WTC11 (cell line): Measurements from ENCODE around the gene HMGCL. TPM values are rescaled to one million over a fixed set of nuclear protein-coding genes. Genes with fewer than 3 reads are reported as not detected.

Experiments used
- ATAC-seq: fragments of 200-7000 bp; cut with Tn5 transposase; 2 replicates; pipeline ENCODE4 v1.10.0; 2021; ENCODE audit warnings: mild to moderate bottlenecking, moderate library complexity
- CTCF ChIA-PET: fragments of 300-600 bp; sonication (Branson Sonifier 250); formaldehyde crosslinking; loops from one replicate; lab custom pipeline; 2021; ENCODE audit warnings: antibody characterized with exemption; lab: Charles Lee
- POLR2A ChIA-PET: fragments of 350-600 bp; sonication (Branson Sonifier 250); formaldehyde crosslinking; loops from one replicate; lab custom pipeline; 2021; ENCODE audit warnings: antibody characterized with exemption; lab: Charles Lee
- DNase-seq: peaks from one replicate; pipeline ENCODE4 v3.0.0; 2021; ENCODE audit warnings: low spot score
- H3K27ac Mint-ChIP-seq: 2 replicates; pipeline ENCODE4 v1.8.0; 2021; ENCODE audit warnings: mixed read lengths
- H3K27me3 Mint-ChIP-seq: 2 replicates; pipeline ENCODE4 v1.8.0; 2021; ENCODE audit warnings: low read depth, mild to moderate bottlenecking, moderate library complexity, mixed read lengths
- H3K36me3 Mint-ChIP-seq: 2 replicates; pipeline ENCODE4 v1.8.0; 2021; ENCODE audit warnings: mixed read lengths
- H3K4me1 Mint-ChIP-seq: 2 replicates; pipeline ENCODE4 v1.8.0; 2022; ENCODE audit warnings: mixed read lengths
- H3K4me3 Mint-ChIP-seq: 2 replicates; pipeline ENCODE4 v1.8.0; 2021; ENCODE audit warnings: mild to moderate bottlenecking, moderate library complexity, mixed read lengths
- H3K9me3 Mint-ChIP-seq: 2 replicates; pipeline ENCODE4 v1.8.0; 2021; ENCODE audit warnings: mixed read lengths
- FOXK1 ChIP-seq: sonication (generic); formaldehyde crosslinking; IDR thresholded peaks from 2 replicates; pipeline ENCODE4 v1.8.0; 2022; ENCODE audit warnings: mild to moderate bottlenecking, moderate library complexity, missing genetic modification reagents
- GABPB1 ChIP-seq: sonication (generic); formaldehyde crosslinking; IDR thresholded peaks from 2 replicates; pipeline ENCODE4 v1.8.1; 2023; ENCODE audit warnings: mild to moderate bottlenecking, missing genetic modification reagents
- GTF2I ChIP-seq: fragments of 250-450 bp; sonication (Bioruptor Pico); conservative IDR thresholded peaks from 2 replicates; pipeline ENCODE4 v1.4.0; 2021; ENCODE audit warnings: mild to moderate bottlenecking
- ZNF219 ChIP-seq: sonication (generic); formaldehyde crosslinking; IDR thresholded peaks from 2 replicates; pipeline ENCODE4 v1.8.0; 2023; ENCODE audit warnings: missing genetic modification reagents, mild to moderate bottlenecking, borderline replicate concordance
- ZNF232 ChIP-seq: sonication (generic); formaldehyde crosslinking; IDR thresholded peaks from 2 replicates; pipeline ENCODE4 v1.8.0; 2022; ENCODE audit warnings: mild to moderate bottlenecking, missing genetic modification reagents
- ZNF317 ChIP-seq: sonication (generic); formaldehyde crosslinking; IDR thresholded peaks from 2 replicates; pipeline ENCODE4 v1.8.1; 2023; ENCODE audit warnings: low read depth, mild to moderate bottlenecking, moderate library complexity, missing genetic modification reagents, borderline replicate concordance
- ZNF423 ChIP-seq: fragments of 250-450 bp; sonication (Bioruptor Pico); IDR thresholded peaks from 2 replicates; pipeline ENCODE4 v2.1.2; 2022; ENCODE audit warnings: mild to moderate bottlenecking, moderate library complexity
- total RNA-seq: library from RNA; stranded (reverse); gene quantifications from 3 replicates; pipeline ENCODE4 v1.2.3, GENCODE V29; 2021
- TF ChIP-seq, protein P1 (sequence below): fragments of 250-450 bp; sonication (Bioruptor Pico); conservative IDR thresholded peaks from 2 replicates; pipeline ENCODE4 v1.9.0; 2021; ENCODE audit warnings: mild to moderate bottlenecking
- TF ChIP-seq, protein P2 (sequence below): sonication (generic); formaldehyde crosslinking; IDR thresholded peaks from 2 replicates; pipeline ENCODE4 v1.8.0; 2022; ENCODE audit warnings: mild to moderate bottlenecking, missing genetic modification reagents
- TF ChIP-seq, protein P3 (sequence below): fragments of 250-450 bp; sonication (Bioruptor Pico); IDR thresholded peaks from 2 replicates; pipeline ENCODE4 v2.1.2; 2022; ENCODE audit warnings: mild to moderate bottlenecking, moderate library complexity
- TF ChIP-seq, protein P4 (sequence below): sonication (generic); formaldehyde crosslinking; IDR thresholded peaks from 2 replicates; pipeline ENCODE4 v1.8.1; 2022; ENCODE audit warnings: mild to moderate bottlenecking, missing genetic modification reagents, moderate library complexity, borderline replicate concordance
- TF ChIP-seq, protein P5 (sequence below): sonication (generic); formaldehyde crosslinking; IDR thresholded peaks from 2 replicates; pipeline ENCODE4 v1.8.1; 2023; ENCODE audit warnings: mild to moderate bottlenecking, missing genetic modification reagents, moderate library complexity
- TF ChIP-seq, protein P6 (sequence below): fragments of 200-600 bp; IDR thresholded peaks from 2 replicates; pipeline ENCODE4 v1.8.0; 2022; ENCODE audit warnings: antibody characterized with exemption

HMGCL gene
- total RNA-seq, 1 experiment from 2014 or later: 22.7 TPM

DNA sequence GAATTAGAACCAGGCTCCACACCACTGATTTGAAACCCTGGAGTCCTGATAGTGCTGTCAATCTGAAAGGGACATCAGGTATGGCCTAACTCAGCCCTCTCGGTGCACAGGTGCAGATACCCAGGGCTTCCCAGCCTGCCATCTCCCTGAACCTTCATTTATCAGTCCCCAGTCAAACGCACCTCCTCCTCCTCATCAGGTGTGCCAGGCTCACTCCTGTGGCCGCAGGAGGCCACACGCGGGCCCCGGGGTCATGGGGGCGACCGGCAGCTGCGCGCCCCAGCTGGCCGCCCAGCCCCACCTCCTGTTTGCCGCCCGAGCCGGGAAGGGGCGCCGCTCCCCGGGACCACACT is 42.3 kb upstream of the HMGCL start:
- ATAC-seq: no peak; the same call in 1 of the 2 replicates
- Mint-ChIP-seq H3K27me3 (peaks cover 50% of the 10 kb centered on the region), H3K27ac (no peak overlapping the region), H3K4me3 (peak overlapping the region; percentile 71)
- TF ChIP-seq, protein P1, sequence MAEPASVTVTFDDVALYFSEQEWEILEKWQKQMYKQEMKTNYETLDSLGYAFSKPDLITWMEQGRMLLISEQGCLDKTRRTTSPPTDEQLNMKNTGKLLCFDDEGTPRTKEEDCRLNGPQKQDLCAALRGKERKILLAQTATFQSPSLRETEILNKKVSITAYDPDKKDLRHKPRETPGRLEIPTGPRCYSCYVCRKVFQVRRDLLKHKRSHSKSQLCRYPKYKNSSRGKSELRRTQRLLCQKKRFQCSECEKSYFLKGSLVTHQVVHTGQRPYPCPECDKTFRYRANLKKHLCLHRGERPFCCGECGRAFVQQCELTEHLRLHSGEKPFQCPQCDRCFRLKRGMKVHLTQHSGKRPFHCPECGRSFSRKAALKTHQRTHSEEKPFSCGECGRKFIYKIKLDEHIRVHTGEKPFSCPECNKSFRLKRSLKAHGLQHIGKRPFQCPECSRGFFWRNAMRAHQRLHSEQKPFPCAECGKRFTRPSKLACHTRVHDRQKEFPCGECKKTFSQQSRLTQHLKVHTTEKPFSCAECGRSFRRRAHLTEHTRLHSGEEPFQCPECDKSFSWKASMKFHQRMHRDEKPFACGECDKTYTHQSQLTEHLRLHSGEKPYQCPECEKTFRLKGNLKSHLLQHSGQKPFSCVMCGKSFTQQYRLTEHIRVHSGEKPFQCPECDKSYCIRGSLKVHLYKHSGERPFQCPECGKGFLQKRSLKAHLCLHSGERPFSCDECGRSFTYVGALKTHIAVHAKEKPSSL (CRISPR knock-in tag): no peak
- TF ChIP-seq ZNF317: 0 out of 2 replicates have a peak, but pooled peaks have one; percentile 26
- TF ChIP-seq, all 79 proteins: peak for 1
- H3K9me3 Mint-ChIP-seq: no peaks in the 10 kb centered on the region
- POLR2A ChIA-PET: no interaction called here
- CTCF ChIA-PET: interaction anchor here (1.5 to 4.0 kb wide), 2 partner anchors 57 to 95 kb away, joined by 3 to 47 read pairs; no protein-coding TSS in a partner anchor
- H3K36me3 Mint-ChIP-seq: peaks cover 3% of the 10 kb centered on the region; the same call in 1 of the 2 replicates
- H3K4me1 Mint-ChIP-seq: peaks cover 14% of the 10 kb centered on the region
- no peak for DNase-seq

DNA sequence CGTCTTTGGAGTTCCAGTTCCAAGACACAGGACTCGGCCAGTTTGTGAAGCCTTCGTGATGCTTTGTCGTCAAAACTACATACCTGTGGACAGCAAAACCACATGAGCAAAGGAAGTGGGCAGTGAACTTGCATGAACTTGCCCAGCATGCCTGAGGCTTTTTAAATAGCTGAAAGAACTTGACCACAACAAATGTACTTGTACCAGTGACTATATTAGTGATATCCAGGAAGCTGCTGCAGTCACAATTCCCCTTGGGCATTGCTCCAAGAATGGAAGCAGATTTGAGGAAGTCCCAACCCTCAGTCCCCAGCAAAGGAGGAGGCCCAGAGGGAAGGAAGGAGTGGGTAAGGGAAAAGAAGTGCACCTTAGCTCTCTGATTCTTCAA is 40.3 kb upstream of the HMGCL start:
- POLR2A ChIA-PET: no interaction called here
- no peak overlapping the region for H3K4me3 Mint-ChIP-seq
- ATAC-seq: no peak
- peaks cover 14% of the 10 kb centered on the region for H3K4me1 Mint-ChIP-seq
- CTCF ChIA-PET: interaction anchor here (1.0 kb wide), 1 partner anchor 55 kb away, joined by 5 read pairs; no protein-coding TSS in a partner anchor
- TF ChIP-seq GABPB1 (CRISPR knock-in tag) (no peak), ZNF423 (CRISPR knock-in tag) (no peak)
- H3K9me3 Mint-ChIP-seq: no peaks in the 10 kb centered on the region
- peaks cover 3% of the 10 kb centered on the region; the same call in 1 of the 2 replicates for H3K36me3 Mint-ChIP-seq
- no peak overlapping the region for H3K27ac Mint-ChIP-seq
- DNase-seq: no peak
- H3K27me3 Mint-ChIP-seq: peaks cover 50% of the 10 kb centered on the region

DNA sequence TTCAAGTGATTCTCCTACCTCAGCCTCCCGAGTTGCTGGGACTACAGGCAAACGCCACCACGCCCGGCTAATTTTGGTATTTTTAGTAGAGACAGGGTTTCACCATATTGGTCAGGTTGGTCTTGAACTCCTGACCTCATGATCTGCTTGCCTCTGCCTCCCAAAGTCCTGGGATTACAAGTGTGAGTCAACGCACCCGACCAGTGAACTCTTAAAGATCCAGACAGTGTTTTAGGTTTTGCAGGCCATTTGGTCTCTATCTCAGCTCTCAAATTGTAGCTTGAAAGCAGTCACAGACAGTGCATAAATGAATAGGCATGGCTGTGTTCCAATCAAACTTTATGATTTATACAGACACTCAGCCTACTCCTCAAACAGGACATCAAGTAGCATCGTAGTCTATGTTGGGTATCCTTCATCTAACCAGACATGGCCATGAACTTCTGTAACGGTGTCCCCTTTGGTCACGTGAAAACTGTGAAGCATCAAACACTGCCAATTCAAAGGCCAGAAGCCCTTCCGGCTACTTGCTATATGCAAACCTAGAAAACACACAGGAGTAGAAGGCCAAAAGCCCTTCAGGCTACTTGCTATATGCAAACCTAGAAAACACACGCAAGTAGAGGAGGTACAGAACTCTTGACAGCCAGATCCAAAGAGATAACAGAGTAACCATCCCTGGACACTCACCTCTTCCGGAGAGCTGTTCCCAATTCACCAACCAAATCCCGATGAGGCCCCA is 39.7 kb upstream of the HMGCL start:
- ATAC-seq (no peak), DNase-seq (no peak)
- Mint-ChIP-seq H3K4me3 (no peak overlapping the region), H3K27ac (no peak overlapping the region), H3K27me3 (peaks cover 45% of the 10 kb centered on the region), H3K9me3 (no peaks in the 10 kb centered on the region), H3K4me1 (peaks cover 14% of the 10 kb centered on the region), H3K36me3 (peaks cover 4% of the 10 kb centered on the region; the same call in 1 of the 2 replicates)
- no peak for TF ChIP-seq ZNF219 (CRISPR knock-in tag)
- no peak for TF ChIP-seq FOXK1 (CRISPR knock-in tag)
- TF ChIP-seq ZNF232 (CRISPR knock-in tag): no peak
- TF ChIP-seq, protein P2, sequence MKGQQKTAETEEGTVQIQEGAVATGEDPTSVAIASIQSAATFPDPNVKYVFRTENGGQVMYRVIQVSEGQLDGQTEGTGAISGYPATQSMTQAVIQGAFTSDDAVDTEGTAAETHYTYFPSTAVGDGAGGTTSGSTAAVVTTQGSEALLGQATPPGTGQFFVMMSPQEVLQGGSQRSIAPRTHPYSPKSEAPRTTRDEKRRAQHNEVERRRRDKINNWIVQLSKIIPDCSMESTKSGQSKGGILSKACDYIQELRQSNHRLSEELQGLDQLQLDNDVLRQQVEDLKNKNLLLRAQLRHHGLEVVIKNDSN (CRISPR knock-in tag): no peak
- TF ChIP-seq, protein P3, sequence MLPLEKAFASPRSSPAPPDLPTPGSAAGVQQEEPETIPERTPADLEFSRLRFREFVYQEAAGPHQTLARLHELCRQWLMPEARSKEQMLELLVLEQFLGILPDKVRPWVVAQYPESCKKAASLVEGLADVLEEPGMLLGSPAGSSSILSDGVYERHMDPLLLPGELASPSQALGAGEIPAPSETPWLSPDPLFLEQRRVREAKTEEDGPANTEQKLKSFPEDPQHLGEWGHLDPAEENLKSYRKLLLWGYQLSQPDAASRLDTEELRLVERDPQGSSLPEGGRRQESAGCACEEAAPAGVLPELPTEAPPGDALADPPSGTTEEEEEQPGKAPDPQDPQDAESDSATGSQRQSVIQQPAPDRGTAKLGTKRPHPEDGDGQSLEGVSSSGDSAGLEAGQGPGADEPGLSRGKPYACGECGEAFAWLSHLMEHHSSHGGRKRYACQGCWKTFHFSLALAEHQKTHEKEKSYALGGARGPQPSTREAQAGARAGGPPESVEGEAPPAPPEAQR (CRISPR knock-in tag): no peak
- TF ChIP-seq GABPB1 (CRISPR knock-in tag): no peak
- no peak for TF ChIP-seq GTF2I (CRISPR knock-in tag)
- TF ChIP-seq, protein P4, sequence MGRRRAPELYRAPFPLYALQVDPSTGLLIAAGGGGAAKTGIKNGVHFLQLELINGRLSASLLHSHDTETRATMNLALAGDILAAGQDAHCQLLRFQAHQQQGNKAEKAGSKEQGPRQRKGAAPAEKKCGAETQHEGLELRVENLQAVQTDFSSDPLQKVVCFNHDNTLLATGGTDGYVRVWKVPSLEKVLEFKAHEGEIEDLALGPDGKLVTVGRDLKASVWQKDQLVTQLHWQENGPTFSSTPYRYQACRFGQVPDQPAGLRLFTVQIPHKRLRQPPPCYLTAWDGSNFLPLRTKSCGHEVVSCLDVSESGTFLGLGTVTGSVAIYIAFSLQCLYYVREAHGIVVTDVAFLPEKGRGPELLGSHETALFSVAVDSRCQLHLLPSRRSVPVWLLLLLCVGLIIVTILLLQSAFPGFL (CRISPR knock-in tag): no peak
- TF ChIP-seq, protein P5, sequence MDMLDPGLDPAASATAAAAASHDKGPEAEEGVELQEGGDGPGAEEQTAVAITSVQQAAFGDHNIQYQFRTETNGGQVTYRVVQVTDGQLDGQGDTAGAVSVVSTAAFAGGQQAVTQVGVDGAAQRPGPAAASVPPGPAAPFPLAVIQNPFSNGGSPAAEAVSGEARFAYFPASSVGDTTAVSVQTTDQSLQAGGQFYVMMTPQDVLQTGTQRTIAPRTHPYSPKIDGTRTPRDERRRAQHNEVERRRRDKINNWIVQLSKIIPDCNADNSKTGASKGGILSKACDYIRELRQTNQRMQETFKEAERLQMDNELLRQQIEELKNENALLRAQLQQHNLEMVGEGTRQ (CRISPR knock-in tag): no peak
- TF ChIP-seq, protein P6, sequence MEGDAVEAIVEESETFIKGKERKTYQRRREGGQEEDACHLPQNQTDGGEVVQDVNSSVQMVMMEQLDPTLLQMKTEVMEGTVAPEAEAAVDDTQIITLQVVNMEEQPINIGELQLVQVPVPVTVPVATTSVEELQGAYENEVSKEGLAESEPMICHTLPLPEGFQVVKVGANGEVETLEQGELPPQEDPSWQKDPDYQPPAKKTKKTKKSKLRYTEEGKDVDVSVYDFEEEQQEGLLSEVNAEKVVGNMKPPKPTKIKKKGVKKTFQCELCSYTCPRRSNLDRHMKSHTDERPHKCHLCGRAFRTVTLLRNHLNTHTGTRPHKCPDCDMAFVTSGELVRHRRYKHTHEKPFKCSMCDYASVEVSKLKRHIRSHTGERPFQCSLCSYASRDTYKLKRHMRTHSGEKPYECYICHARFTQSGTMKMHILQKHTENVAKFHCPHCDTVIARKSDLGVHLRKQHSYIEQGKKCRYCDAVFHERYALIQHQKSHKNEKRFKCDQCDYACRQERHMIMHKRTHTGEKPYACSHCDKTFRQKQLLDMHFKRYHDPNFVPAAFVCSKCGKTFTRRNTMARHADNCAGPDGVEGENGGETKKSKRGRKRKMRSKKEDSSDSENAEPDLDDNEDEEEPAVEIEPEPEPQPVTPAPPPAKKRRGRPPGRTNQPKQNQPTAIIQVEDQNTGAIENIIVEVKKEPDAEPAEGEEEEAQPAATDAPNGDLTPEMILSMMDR: no peak
- ChIA-PET POLR2A (no interaction called here), CTCF (interaction anchor here (1.0 kb wide), 1 partner anchor 54 kb away, joined by 5 read pairs; no protein-coding TSS in a partner anchor)
